ENCODE results near the gene OR10H1. TPM values are rescaled to one million over a fixed set of nuclear protein-coding genes. Genes with fewer than 3 reads are reported as not detected.
"Not testable (repeated sequence)": the region's sequence is repeated elsewhere in the genome, so short reads cannot be mapped to it uniquely, and the experiment has no call there.

Gene OR10H1
- total RNA-seq, 4 donors from 2014 or later, result not detected

- TF ChIP-seq POLR2A (IDR thresholded peaks at IDR 0.05; ENCODE audit: low read depth) (no peak), EP300 (IDR thresholded peaks at IDR 0.05) (no peak), POLR2AphosphoS5 (IDR thresholded peaks at IDR 0.05) (no peak), CTCF (IDR thresholded peaks at IDR 0.05) (no peak)
- peaks cover 0 to 59% (median 0%) of the 10 kb centered on the region in 4 donors for H3K27me3 ChIP-seq
- WGBS, result 41% methylated on average over 7 of the region's 7 CpGs
- no peaks in the 10 kb centered on the region for H3K9me3 ChIP-seq
- H3K36me3 ChIP-seq, result no peaks in the 10 kb centered on the region
- no peak overlapping the region for H3K4me3 ChIP-seq
- intact Hi-C loops (cut with DNase I), result no loop called here
- no peak for DNase-seq (ENCODE audit: extremely low spot score)
- no peak overlapping the region for H3K27ac ChIP-seq (replicated peaks in 1 of 4)
- H3K4me1 ChIP-seq, result peaks cover 0 to 3% (median 0%) of the 10 kb centered on the region in 4 donors
Observed at GRCh38 chr19:15813916-15814315, 1.5 kb downstream of the OR10H1 start.

- no peak for DNase-seq (ENCODE audit: extremely low spot score)
- peaks cover 0 to 3% (median 0%) of the 10 kb centered on the region in 4 donors for H3K4me1 ChIP-seq
- 21% methylated on average over 6 of the region's 6 CpGs for WGBS
- no peak overlapping the region for H3K4me3 ChIP-seq
- intact Hi-C loops (cut with DNase I), result no loop called here
- no peaks in the 10 kb centered on the region for H3K9me3 ChIP-seq
- TF ChIP-seq CTCF (IDR thresholded peaks at IDR 0.05) (no peak), POLR2A (IDR thresholded peaks at IDR 0.05; ENCODE audit: low read depth) (no peak), EP300 (IDR thresholded peaks at IDR 0.05) (no peak), POLR2AphosphoS5 (IDR thresholded peaks at IDR 0.05) (no peak)
- peaks cover 0 to 59% (median 0%) of the 10 kb centered on the region in 4 donors for H3K27me3 ChIP-seq
- H3K36me3 ChIP-seq, result no peaks in the 10 kb centered on the region
- H3K27ac ChIP-seq (replicated peaks in 1 of 4), result no peak overlapping the region
Observed at GRCh38 chr19:15812060-15812722, 3.3 kb downstream of the OR10H1 start.

GRCh38 chr19:15811476-15811875 lies 4.0 kb downstream of the OR10H1 start:
- H3K36me3 ChIP-seq, result no peaks in the 10 kb centered on the region
- intact Hi-C loops (cut with DNase I), result loop anchor here (2.0 kb wide), 1 partner anchor 183 kb away; no protein-coding TSS in a partner anchor
- 67% methylated on average over 4 of the region's 4 CpGs for WGBS
- H3K9me3 ChIP-seq, result no peaks in the 10 kb centered on the region
- H3K27me3 ChIP-seq, result peaks cover 0 to 65% (median 0%) of the 10 kb centered on the region in 4 donors
- DNase-seq (ENCODE audit: extremely low spot score), result no peak
- TF ChIP-seq POLR2AphosphoS5 (IDR thresholded peaks at IDR 0.05), result no peak
- TF ChIP-seq POLR2A (IDR thresholded peaks at IDR 0.05; ENCODE audit: low read depth), result no peak
- no peak for TF ChIP-seq EP300 (IDR thresholded peaks at IDR 0.05)
- TF ChIP-seq CTCF (IDR thresholded peaks at IDR 0.05), result no peak
- H3K4me3 ChIP-seq, result no peak overlapping the region
- no peak overlapping the region for H3K27ac ChIP-seq (replicated peaks in 1 of 4)
- H3K4me1 ChIP-seq, result peaks cover 0 to 3% (median 0%) of the 10 kb centered on the region in 4 donors

GRCh38 chr19:15810335-15810734 lies 5.1 kb downstream of the OR10H1 start:
- Histone ChIP-seq H3K9me3 (no peaks in the 10 kb centered on the region), H3K27ac (replicated peaks in 1 of 4) (no peak overlapping the region), H3K4me3 (no peak overlapping the region), H3K4me1 (peaks cover 0 to 3% (median 0%) of the 10 kb centered on the region in 4 donors), H3K27me3 (peaks cover 0 to 60% (median 0%) of the 10 kb centered on the region in 4 donors), H3K36me3 (no peaks in the 10 kb centered on the region)
- intact Hi-C loops (cut with DNase I), result loop anchor here (2.0 kb wide), 1 partner anchor 182 kb away; no protein-coding TSS in a partner anchor
- no peak for TF ChIP-seq EP300 (IDR thresholded peaks at IDR 0.05)
- no peak for TF ChIP-seq POLR2AphosphoS5 (IDR thresholded peaks at IDR 0.05)
- no peak for TF ChIP-seq POLR2A (IDR thresholded peaks at IDR 0.05; ENCODE audit: low read depth)
- TF ChIP-seq CTCF (IDR thresholded peaks at IDR 0.05), result peak; percentile 40 to 52 (median 45)
- no peak for DNase-seq (ENCODE audit: extremely low spot score)
- 21% methylated on average over 7 of the region's 7 CpGs for WGBS

GRCh38 chr19:15794279-15794678 lies 21.2 kb downstream of the OR10H1 start:
- WGBS, result 94% methylated on average over 15 of the region's 18 CpGs
- not testable (repeated sequence) for H3K36me3 ChIP-seq

More at GRCh38 chr19:15794279-15794678, 21.2 kb downstream of the OR10H1 start:
- H3K9me3 ChIP-seq; H3K4me1 ChIP-seq; H3K4me3 ChIP-seq; H3K27ac ChIP-seq (replicated peaks in 1 of 4); DNase-seq (ENCODE audit: extremely low spot score); intact Hi-C loops (cut with DNase I): not testable (repeated sequence)
- H3K27me3 ChIP-seq, result peaks cover 0 to 15% (median 0%) of the 10 kb centered on the region in 4 donors
